OCI-LY3 (cell line): ENCODE measurements around the gene AUTS2.

Source experiments
- CTCF ChIP-seq: fragments of 200-600, 300-600 bp; sonication (generic); IDR thresholded peaks from 2 replicates; pipeline ENCODE4 v1.5.1; 2014; ENCODE audit warnings: antibody characterized with exemption, low read length, low read depth
- EZH2phosphoT487 ChIP-seq: fragments of 200-600 bp; shearing (Covaris generic); IDR thresholded peaks from 2 replicates; pipeline ENCODE4 v1.6.1; 2018; ENCODE audit warnings: antibody characterized with exemption, mixed run types, low read depth

GRCh38 chr7:70668606-70669358 is 1070.5 kb downstream of the AUTS2 start:
- TF ChIP-seq CTCF (no peak), EZH2phosphoT487 (no peak)
